KBM-7 (cell line): ENCODE results near the gene JPH2.

Experiments
- DNase-seq: peaks from one replicate; pipeline ENCODE4 v3.0.0-alpha.2; 2015
- in situ Hi-C: fragments of 300-500 bp; cut with MboI; formaldehyde crosslinking; loops from 2 replicates; pipeline ENCODE4 v1.14.3; 2020; ENCODE audit warnings: low sequenced_read_pairs, low pct_unique_long_range_greater_than_20kb, mixed read lengths

Gene JPH2

GRCh38 chr20:44092551-44093248 lies 94.3 kb downstream of the JPH2 start:
- in situ Hi-C loops = loop anchor here (25.0 kb wide), 1 partner anchor 555 kb away; no protein-coding TSS in a partner anchor
- DNase-seq = peak; percentile 27

GRCh38 chr20:44091026-44091425 lies 96.0 kb downstream of the JPH2 start:
- no peak for DNase-seq
- in situ Hi-C loops = loop anchor here (25.0 kb wide), 1 partner anchor 554 kb away; no protein-coding TSS in a partner anchor

- in situ Hi-C loops = loop anchor here (10.0 to 25.0 kb wide), 2 partner anchors 345 to 553 kb away; no protein-coding TSS in a partner anchor
- DNase-seq = no peak
Observed at GRCh38 chr20:44089987-44090674, 96.9 kb downstream of the JPH2 start.

- in situ Hi-C loops = loop anchor here (10.0 to 25.0 kb wide), 2 partner anchors 343 to 550 kb away; no protein-coding TSS in a partner anchor
- no peak for DNase-seq
Observed at GRCh38 chr20:44087857-44088120, 99.2 kb downstream of the JPH2 start.

GRCh38 chr20:44087051-44087856 lies 99.7 kb downstream of the JPH2 start:
- DNase-seq = no peak
- in situ Hi-C loops = loop anchor here (10.0 to 25.0 kb wide), 2 partner anchors 342 to 550 kb away; no protein-coding TSS in a partner anchor

GRCh38 chr20:44085616-44086434 lies 101.2 kb downstream of the JPH2 start:
- DNase-seq = no peak
- in situ Hi-C loops = loop anchor here (10.0 to 25.0 kb wide), 2 partner anchors 341 to 549 kb away; no protein-coding TSS in a partner anchor

GRCh38 chr20:44084891-44085290 lies 102.1 kb downstream of the JPH2 start:
- no peak for DNase-seq
- in situ Hi-C loops = loop anchor here (10.0 to 25.0 kb wide), 2 partner anchors 340 to 548 kb away; no protein-coding TSS in a partner anchor

- in situ Hi-C loops = loop anchor here (10.0 to 25.0 kb wide), 2 partner anchors 340 to 547 kb away; no protein-coding TSS in a partner anchor
- DNase-seq = no peak
Observed at GRCh38 chr20:44084439-44084838, 102.5 kb downstream of the JPH2 start.

GRCh38 chr20:44083220-44083933 lies 103.6 kb downstream of the JPH2 start:
- in situ Hi-C loops = loop anchor here (10.0 to 25.0 kb wide), 2 partner anchors 339 to 546 kb away; no protein-coding TSS in a partner anchor
- DNase-seq = no peak

- in situ Hi-C loops = loop anchor here (10.0 to 25.0 kb wide), 2 partner anchors 337 to 545 kb away; no protein-coding TSS in a partner anchor
- no peak for DNase-seq
Observed at GRCh38 chr20:44081888-44082287, 105.1 kb downstream of the JPH2 start.

- DNase-seq = no peak
- in situ Hi-C loops = loop anchor here (10.0 to 25.0 kb wide), 2 partner anchors 337 to 544 kb away; no protein-coding TSS in a partner anchor
Observed at GRCh38 chr20:44081476-44081875, 105.5 kb downstream of the JPH2 start.

- in situ Hi-C loops = loop anchor here (10.0 to 25.0 kb wide), 2 partner anchors 336 to 543 kb away; no protein-coding TSS in a partner anchor
- peak; percentile 70 for DNase-seq
Observed at GRCh38 chr20:44080646-44081267, 106.2 kb downstream of the JPH2 start.

- in situ Hi-C loops = loop anchor here (10.0 to 25.0 kb wide), 2 partner anchors 335 to 543 kb away; no protein-coding TSS in a partner anchor
- DNase-seq = no peak
Observed at GRCh38 chr20:44080064-44080463, 106.9 kb downstream of the JPH2 start.

- in situ Hi-C loops = loop anchor here (25.0 kb wide), 1 partner anchor 542 kb away; no protein-coding TSS in a partner anchor
- no peak for DNase-seq
Observed at GRCh38 chr20:44079291-44079690, 107.7 kb downstream of the JPH2 start.

GRCh38 chr20:44075950-44076232 lies 111.1 kb downstream of the JPH2 start:
- no peak for DNase-seq
- in situ Hi-C loops = loop anchor here (25.0 kb wide), 1 partner anchor 539 kb away; no protein-coding TSS in a partner anchor

GRCh38 chr20:44075191-44075949 lies 111.6 kb downstream of the JPH2 start:
- in situ Hi-C loops = loop anchor here (25.0 kb wide), 1 partner anchor 538 kb away; no protein-coding TSS in a partner anchor
- DNase-seq = no peak
